VCaP (cell line): ENCODE results near the gene NUP50.
A peak's percentile ranks its signal among the peaks of the same experiment; 100 is the strongest.

Source experiments
- H3K27ac ChIP-seq: fragments of 450-650 bp; 2 replicates; pipeline ENCODE4 v1.5.1; 2017
- TF ChIP-seq, protein P1 (sequence below): fragments of 450-650 bp; conservative IDR thresholded peaks from 2 replicates; pipeline ENCODE4 v1.5.1; 2017; ENCODE audit warnings: mild to moderate bottlenecking, moderate library complexity

The NUP50 gene

DNA sequence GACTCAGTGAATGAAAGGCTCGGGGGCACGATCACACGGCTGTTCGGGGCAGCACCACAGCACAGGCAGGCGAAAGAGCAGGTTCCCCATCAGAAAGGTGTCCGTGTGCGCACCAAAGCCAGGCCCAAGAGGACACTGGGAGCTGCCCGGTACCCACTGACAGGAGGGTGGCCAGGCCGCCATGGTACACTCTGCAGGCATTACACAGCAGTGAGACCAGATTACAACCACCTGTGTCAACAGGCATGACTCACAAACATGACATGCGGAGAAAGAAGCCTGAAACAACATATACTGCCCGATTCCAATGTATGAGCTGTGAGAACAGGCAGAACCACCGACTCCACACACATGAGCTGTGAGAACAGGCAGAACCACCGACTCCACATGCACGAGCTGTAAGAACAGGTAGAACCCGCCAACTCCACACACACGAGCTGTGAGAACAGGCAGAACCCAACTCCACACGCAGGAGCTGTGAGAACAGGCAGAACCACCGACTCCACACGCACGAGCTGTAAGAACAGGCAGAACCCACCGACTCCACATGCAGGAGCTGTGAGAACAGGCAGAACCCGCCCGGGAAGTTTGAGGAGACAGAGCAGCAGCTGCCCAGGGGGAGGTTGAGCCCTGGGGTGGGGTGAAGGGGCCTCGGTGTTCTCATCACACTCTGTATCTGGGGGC lies 44.4 kb downstream of the NUP50 start:
- TF ChIP-seq, protein P1, sequence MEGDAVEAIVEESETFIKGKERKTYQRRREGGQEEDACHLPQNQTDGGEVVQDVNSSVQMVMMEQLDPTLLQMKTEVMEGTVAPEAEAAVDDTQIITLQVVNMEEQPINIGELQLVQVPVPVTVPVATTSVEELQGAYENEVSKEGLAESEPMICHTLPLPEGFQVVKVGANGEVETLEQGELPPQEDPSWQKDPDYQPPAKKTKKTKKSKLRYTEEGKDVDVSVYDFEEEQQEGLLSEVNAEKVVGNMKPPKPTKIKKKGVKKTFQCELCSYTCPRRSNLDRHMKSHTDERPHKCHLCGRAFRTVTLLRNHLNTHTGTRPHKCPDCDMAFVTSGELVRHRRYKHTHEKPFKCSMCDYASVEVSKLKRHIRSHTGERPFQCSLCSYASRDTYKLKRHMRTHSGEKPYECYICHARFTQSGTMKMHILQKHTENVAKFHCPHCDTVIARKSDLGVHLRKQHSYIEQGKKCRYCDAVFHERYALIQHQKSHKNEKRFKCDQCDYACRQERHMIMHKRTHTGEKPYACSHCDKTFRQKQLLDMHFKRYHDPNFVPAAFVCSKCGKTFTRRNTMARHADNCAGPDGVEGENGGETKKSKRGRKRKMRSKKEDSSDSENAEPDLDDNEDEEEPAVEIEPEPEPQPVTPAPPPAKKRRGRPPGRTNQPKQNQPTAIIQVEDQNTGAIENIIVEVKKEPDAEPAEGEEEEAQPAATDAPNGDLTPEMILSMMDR, result no peak
- H3K27ac ChIP-seq, result peak overlapping the region; percentile 36

DNA sequence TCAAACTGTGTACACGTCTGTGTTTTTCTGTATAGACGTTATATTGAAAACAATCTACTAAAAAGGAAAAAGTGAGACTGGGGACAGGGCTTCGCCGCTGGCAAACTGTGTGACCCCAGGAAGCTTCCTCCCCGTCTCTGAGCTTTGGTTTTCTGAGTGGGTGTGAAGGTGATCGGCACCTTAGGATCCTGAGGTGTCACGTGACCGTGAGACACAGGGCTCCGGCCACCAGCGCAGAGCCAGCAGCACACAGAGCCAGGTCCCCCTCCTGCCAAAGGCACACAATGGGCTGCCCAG lies 44.9 kb downstream of the NUP50 start:
- TF ChIP-seq, protein P1, result no peak

DNA sequence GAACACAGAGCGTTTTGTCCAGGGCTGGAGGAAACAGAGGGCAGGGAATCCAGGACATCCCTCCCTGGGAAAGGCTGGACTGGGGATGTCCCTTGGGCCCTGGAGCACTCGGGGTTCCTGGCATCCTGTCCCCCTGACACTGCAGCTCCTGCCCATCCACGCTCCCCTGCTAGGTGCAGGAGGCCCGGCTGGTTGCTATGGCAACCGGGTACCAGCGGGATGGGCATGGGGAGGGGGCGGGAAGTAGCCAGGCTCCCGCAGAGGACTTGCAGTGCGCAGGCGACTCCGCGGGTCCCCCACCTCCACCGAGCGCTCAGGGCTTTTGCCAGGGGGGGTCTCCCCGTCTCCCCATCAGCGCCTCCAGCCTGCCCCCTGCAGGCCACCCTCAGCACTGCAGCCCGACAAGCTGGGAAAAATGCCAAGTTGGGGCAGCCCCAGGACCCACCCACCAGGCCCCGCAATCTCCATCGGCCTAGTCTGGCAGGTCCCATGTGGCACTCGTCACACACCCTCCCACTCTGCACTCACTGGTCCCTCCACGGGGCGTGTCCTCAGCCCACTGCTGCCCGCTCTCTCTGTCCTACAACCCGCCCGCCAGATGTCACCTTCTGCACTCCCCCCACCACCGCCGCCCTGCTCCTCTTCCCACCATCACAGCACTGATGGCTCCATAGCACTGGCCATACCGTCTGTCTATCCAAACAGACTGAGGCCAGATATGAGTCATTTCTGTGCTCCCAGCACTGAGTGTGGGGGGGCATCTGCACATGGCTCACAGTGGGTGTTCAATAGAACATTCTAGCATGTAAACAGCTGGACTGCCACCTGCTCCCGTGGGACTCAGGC lies 45.5 kb downstream of the NUP50 start:
- TF ChIP-seq, protein P1, result peak; percentile 63
- H3K27ac ChIP-seq, result peak overlapping the region; percentile 36

More for the DNA sequence above, 44.9 kb downstream of the NUP50 start:
- H3K27ac ChIP-seq, result peak overlapping the region; percentile 36

DNA sequence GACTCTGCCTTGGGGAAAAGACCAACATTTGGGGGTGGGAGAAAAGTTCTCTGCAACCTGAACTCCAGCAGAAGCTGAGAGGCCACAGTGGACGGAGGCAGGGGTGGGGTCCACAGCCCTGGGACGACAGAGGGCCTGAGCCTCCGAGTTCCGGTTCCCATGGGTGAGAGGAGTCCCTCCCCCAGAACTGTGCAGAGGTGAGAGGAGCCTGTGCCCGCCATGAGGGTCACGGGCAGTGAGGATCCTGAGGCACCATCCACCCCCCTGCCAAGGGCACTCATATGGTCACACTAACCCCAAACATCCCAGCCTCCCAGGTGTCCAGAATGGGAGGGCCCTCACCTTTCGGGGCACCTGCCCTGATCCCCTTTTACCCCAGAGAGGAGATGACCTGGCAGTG lies 46.4 kb downstream of the NUP50 start:
- no peak overlapping the region for H3K27ac ChIP-seq
- TF ChIP-seq, protein P1, result no peak

DNA sequence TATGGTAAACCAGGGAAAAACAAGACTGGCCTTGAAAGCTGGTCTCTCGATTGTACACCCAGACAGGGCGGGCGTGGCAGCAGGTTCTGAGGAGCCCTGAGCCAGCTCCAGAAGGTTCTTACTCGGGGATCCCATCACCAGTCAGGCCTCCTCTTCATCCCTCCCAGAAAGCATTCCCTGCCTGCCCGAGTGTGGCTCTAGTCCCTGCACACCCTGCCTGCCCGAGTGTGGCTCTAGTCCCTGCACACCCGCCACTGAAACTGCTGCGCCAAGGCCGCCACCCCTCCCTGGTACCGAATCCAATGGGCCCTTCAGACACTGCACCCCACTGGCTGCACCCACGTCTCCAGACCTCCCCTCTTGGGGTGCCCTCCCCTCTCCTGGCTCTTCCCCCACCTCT lies 46.9 kb downstream of the NUP50 start:
- H3K27ac ChIP-seq, result no peak overlapping the region
- TF ChIP-seq, protein P1, result no peak

DNA sequence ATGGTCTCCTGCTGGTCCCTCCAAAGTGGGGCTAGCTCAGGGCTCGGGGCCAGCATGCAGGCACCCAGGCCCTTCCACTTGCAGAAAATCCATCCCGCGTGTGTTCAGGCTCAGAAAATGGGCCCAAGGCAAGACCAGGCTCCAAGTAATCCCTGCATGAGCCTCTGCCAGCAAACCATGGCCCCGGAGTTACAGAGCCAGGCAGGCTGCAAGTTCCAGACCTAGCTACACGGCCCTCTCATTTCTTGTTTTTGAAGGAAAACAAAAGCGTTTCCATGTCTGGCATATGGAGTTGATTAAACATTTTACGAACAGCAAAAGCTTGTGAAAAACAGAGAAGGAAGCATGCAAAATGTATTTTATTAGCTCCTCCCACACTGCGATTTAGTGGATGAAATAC lies 47.3 kb downstream of the NUP50 start:
- H3K27ac ChIP-seq, result no peak overlapping the region
- TF ChIP-seq, protein P1, result no peak

DNA sequence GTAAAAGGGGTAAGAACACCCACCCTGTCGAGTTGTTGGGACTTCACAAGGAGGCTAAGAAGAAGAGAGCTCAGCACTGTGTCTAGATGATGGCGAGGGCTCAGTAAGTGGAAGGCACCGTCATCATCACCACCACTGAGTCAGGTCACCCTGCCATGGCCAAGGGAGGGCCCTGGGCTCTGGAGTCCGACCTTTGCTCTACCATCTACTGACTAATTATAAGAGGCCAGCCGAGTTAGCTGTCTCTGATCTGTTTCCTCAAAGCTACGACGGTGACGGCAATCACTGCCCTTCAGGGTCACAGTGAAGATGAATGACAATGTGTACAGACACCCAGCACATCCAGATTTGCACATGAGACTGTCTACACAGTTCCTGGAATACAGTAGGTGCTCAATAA lies 47.7 kb downstream of the NUP50 start:
- H3K27ac ChIP-seq, result no peak overlapping the region
- TF ChIP-seq, protein P1, result no peak
